Fibroblast of upper back skin (primary cell): ENCODE data around the gene MARK2.

Experiments used
- DNase-seq: peaks from one replicate; pipeline ENCODE4 v3.0.0-alpha.2; 2013

Gene MARK2

GRCh38 chr11:63831326-63831725 lies 7.6 kb upstream of the MARK2 start:
- no peak for DNase-seq

DNA sequence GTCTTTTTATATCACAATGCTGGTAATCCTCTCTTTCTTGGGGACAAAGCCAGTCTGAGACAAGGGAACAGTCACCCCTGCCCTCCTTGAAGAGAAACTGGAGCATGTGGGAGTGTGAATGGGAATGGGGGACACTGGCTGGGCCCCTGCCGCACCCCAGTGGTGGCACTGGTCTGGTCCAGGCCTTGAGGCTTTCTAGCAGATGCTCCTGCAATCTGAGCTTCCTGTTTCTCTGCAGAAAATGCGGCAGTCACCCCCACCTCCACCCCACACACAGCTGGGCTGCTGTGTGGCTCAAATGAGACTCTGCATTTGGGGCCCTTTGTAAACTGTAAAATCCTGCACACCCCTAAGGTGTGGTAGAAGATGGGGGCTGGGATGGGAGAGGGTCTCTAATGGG lies 6.6 kb upstream of the MARK2 start:
- no peak for DNase-seq

- no peak for DNase-seq
Observed at GRCh38 chr11:63833048-63833447, 5.9 kb upstream of the MARK2 start.

DNA sequence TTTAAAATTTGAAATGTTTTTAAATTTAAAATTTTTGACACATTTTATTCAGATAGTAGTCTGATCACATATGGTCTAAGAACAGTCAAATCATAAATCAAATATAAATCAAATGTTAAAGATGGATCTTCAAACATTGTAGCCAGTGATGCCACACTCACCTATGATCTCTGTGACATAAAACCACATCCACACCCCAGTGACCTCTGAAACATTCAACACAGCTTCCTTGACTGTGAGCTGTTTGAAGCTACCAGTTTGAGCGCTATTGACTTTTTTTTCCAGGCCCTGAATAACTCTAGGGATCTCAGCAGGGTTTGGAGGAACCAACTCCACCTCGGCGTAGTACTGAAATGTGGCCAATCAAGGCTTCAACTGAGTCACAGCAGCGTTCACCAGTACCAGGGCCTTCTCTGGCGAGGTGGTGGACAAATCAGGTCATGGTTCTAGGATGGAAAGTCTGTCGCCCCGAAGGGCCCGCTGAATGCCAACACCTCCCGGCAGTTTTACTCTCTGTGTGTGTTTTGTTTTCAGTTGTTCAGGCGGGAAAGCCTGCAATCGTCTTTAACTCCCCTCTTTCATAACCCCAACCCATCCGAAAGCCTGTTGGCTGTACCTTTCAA lies 4.3 kb upstream of the MARK2 start:
- no peak for DNase-seq

- DNase-seq: no peak
Observed at GRCh38 chr11:63835158-63835545, 3.8 kb upstream of the MARK2 start.

GRCh38 chr11:63837027-63837688 lies 1.8 kb upstream of the MARK2 start:
- DNase-seq: peak; percentile 75

GRCh38 chr11:63837739-63838138 lies 1.2 kb upstream of the MARK2 start:
- no peak for DNase-seq

DNA sequence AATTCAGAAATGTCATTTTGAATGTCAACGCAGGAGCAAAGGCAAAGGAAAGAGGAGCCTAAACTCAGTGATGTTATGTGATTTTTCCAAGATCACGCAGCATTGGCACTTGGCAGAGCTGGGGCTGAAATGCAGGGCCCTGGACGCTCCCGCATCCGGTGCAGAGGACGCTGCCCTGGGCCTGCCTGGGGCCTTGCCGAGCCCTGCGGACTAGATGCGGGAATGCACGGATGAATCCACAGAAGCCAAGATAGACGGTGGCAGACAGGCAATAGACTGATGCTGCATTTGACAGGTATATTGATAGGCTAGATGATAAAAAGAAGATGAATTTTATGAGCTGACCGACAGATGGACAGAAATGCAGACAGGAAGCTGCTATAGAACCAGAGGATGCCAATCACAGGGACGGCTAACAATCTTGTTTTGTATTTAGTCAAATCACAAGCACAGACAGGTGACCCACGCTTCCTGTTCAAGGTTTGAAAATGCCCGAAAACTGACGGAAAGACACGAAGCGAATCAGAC lies 696 bp upstream of the MARK2 start:
- no peak for DNase-seq

DNA sequence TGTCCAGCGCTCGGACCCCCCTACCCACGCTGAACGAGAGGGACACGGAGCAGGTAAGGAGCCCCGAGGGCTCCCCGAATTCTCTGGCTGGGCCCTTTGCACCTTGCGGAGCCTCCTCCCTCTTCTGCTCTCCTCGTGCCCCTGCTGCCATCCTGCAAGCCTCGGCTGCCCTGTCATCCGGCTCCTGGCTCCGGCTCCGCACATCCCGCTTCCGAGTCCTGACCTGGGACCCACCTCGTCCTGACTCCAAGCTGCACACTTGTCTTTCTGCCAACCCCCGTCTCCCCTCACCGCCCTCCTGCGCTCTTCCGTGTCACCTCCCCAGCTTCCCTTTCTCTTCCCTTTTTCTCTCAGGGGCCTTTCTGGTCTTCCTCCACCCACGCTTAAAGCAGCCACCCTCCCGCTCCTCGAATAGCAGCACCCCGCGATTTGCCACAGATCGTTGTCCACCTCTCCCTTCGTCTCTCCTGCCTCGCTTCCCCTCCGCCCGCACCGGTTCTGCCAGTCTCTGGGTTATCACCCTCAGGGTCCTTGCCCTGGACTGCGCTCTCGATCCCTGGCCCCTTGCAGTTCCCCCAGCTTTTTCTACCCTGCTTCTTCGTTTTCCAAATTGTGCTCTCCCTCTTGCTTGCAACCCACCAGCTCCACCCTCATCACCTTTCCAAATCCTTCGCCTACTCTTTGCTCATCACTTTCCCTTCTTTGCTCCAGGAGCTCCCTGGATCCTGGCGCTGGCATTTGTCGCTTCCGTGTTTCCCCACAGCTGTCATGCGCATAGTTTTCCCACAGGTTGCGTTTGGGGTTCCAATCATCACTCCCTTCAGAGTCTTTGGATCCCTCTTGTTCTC lies 822 bp downstream of the MARK2 start:
- DNase-seq: no peak

- DNase-seq: no peak
Observed at GRCh38 chr11:63840356-63841060, 1.6 kb downstream of the MARK2 start.

- peak; percentile 34 for DNase-seq
Observed at GRCh38 chr11:63841554-63841953, 2.6 kb downstream of the MARK2 start.

DNA sequence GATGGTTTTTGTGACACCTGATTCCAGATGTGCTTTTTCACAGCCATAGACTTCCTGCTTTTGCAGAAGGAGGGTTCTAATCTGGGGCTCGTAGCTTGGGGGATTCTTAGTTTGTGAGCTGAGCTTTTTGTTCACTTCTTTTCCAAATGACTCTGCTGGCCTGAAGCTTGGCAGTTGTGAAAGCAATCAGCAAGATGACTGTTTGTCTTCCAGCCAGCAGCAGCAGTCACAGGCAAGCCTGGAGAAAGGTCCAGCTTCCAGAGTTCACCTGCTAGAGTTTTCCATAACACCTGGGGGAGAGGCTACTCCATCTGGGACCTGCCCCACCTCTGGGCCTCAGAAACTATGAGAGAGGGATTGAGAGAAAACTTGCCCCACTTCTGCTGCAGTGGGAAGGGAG lies 4.1 kb downstream of the MARK2 start:
- DNase-seq: no peak

- no peak for DNase-seq
Observed at GRCh38 chr11:63844836-63845235, 5.9 kb downstream of the MARK2 start.

DNA sequence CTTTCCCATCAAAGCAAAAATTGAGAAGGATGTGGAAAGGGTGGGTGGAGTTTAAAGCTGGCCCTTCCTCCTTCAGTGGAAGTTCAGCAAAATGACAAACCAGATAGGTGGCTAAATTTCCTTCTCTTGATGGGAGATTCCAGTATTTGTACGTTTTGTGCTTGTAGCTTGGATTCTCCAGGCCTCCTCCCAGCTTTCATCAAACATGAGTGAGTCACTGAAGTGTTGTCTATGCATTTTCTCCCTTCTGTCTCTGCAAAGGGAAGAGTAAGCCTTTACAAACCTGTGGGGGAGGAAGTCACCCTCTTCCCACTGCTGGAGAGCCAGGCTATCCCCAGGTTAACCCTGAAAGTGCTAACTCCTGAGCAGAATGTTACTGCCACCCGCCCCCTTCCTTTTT lies 6.4 kb downstream of the MARK2 start:
- peak; percentile 74 for DNase-seq

- no peak for DNase-seq
Observed at GRCh38 chr11:63845911-63846310, 7.0 kb downstream of the MARK2 start.

DNA sequence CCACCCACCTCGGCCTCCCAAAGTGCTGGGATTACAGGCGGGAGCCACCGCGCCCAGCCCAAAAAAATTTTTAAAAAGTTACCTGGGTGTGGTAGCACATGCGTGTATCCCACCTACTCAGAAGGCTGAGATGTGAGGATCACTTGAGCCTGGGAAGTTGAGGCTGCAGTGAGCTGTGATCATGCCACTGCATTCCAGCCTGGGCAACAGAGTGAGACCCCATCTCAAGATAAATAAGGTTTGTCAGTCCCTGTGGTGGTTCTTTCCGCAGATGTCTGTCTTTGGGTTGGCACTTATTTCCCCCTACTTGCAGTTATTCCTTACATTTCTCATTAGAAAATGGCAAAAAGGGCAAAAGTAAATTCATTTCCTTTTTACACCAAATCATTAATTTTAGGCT lies 8.0 kb downstream of the MARK2 start:
- no peak for DNase-seq

DNA sequence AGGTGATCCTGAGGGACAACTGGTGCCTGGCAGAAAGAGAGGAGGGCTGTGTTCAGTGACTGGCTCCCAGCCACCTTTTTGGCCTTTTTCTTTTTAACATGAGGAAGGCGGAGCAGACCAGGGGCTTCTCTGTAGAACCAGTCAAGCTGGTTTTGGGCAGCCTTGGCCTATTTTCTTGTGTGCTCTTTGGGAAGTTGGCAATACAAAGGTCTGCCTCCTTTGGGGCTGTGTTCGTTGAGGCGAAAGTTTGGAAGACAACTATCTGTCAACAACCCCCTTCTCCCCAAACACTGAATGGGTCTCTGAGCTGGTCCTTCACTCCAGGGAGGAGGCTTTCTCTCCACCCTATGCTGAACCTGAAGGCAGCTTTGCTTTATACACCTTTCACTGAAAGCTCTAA lies 8.5 kb downstream of the MARK2 start:
- DNase-seq: no peak

- no peak for DNase-seq
Observed at GRCh38 chr11:63849691-63850090, 10.8 kb downstream of the MARK2 start.

DNA sequence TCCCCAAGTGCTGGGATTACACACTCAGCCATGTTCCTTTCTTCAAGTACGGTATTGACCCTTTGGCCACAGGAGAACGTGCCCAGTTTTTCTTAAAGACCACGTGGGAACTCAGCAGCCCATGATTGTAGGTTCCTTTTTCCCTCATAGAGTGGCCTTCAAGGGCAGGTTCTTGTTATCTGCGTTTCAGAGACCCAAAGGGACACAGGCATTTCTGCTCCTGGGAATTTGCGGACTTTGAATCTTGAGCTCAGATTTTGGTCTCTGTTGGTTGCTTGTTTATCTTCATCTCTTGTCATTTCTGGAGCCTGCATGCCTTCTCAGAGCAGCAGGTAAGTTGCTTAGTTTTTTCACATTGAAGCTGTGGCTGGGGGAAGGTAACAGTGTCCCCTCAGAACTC lies 12.0 kb downstream of the MARK2 start:
- no peak for DNase-seq

- no peak for DNase-seq
Observed at GRCh38 chr11:63851364-63851763, 12.5 kb downstream of the MARK2 start.

DNA sequence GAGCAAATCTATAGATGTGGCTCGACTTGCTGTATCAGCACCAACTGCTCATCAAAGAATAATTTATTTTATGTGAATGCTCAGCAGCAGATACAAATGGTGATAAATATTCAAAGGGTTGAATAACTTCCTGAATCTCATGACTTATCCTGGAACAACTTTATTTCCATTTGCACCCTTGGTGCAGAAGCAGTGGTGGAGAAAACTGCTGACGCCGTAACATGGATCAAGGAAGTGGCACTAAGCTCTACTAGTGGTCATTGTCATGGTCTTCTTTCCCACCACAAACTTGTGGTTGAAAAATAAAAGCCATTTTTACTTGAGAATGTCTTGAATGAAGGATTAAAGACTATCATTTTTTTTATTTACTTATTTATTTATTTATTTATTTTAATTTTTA lies 14.6 kb downstream of the MARK2 start:
- no peak for DNase-seq

DNA sequence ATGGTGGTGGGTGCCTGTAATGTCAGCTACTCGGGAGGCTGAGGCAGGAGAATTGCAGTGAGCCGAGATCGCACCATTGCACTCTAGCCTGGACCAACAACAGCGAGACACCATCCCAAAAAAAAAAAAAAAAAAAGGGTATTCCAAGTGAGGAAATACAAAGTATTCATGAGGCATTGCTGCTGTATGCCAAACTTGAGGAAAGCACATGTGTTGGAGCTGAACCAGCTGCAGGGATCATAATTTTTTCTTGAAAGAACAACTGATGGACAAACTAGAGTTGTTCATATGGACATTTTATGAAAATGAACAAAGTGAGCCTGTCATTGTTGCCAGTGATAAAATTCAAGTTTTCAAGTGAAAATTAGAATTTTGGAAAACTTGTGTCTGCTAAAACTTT lies 15.8 kb downstream of the MARK2 start:
- DNase-seq: no peak

DNA sequence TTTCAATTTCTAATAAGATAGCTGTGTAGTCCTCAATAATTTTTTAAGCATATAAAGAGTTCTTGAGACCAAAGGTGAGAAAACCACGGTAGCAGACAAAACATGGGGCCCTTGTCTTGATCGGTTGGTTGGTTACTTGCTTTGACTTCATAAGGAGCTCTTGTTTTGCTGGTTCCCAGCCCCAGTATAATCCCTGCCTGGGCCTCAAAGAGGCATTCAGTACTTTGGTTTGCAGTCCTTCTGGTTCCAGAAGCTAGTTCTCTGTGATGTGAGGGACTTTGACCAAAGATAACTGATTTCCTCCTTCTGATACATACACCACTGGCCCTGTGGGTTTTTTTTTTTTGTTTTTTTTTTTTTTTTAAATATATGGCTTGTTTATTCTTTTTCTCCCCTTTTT lies 17.1 kb downstream of the MARK2 start:
- DNase-seq: no peak
